Measurements from ENCODE around the gene RIMBP3C. TPM values are rescaled to one million over a fixed set of nuclear protein-coding genes. Genes with fewer than 3 reads are reported as not detected.
"Not testable (repeated sequence)": the region's sequence is repeated elsewhere in the genome, so short reads cannot be mapped to it uniquely, and the experiment has no call there.

Gene RIMBP3C, protein sequence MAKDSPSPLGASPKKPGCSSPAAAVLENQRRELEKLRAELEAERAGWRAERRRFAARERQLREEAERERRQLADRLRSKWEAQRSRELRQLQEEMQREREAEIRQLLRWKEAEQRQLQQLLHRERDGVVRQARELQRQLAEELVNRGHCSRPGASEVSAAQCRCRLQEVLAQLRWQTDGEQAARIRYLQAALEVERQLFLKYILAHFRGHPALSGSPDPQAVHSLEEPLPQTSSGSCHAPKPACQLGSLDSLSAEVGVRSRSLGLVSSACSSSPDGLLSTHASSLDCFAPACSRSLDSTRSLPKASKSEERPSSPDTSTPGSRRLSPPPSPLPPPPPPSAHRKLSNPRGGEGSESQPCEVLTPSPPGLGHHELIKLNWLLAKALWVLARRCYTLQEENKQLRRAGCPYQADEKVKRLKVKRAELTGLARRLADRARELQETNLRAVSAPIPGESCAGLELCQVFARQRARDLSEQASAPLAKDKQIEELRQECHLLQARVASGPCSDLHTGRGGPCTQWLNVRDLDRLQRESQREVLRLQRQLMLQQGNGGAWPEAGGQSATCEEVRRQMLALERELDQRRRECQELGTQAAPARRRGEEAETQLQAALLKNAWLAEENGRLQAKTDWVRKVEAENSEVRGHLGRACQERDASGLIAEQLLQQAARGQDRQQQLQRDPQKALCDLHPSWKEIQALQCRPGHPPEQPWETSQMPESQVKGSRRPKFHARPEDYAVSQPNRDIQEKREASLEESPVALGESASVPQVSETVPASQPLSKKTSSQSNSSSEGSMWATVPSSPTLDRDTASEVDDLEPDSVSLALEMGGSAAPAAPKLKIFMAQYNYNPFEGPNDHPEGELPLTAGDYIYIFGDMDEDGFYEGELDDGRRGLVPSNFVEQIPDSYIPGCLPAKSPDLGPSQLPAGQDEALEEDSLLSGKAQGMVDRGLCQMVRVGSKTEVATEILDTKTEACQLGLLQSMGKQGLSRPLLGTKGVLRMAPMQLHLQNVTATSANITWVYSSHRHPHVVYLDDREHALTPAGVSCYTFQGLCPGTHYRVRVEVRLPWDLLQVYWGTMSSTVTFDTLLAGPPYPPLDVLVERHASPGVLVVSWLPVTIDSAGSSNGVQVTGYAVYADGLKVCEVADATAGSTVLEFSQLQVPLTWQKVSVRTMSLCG (N-terminal part only)
- total RNA-seq: under 1 TPM in 1 of 4 donors, not detected in 3; 0.19 TPM

DNA sequence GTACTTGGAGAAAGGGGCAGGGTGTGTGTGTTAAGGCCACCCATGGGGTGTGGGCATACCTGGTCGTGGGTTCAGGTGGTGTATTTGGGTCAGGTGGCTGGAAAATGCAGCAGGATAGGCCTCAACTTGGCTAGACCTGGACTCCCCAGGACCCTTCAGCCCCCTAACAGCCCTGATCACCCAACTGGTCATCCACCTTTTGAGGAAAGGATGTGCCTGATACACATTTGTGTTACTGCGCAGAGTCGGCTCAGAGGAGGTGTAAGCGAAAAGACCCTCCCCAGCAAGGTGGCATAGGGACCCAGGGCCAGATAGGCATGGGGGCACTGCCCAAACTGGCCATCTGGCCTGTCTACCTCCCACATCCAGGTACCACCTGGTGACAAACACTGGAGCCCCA, at the start of gene RIMBP3C:
Gene RIMBP3C (minus strand): TSS at position 101 of the 400 bp plus-strand sequence. CDS start 485 bp downstream, outside the sequence.
- H3K9me3 ChIP-seq; H3K27me3 ChIP-seq; H3K4me1 ChIP-seq; H3K27ac ChIP-seq; DNase-seq (ENCODE audit: low spot score in 2 of 2); H3K36me3 ChIP-seq; H3K4me3 ChIP-seq: not testable (repeated sequence)
- no CpG with 5 or more reads among the region's 4 CpGs for whole genome bisulfite sequencing

DNA sequence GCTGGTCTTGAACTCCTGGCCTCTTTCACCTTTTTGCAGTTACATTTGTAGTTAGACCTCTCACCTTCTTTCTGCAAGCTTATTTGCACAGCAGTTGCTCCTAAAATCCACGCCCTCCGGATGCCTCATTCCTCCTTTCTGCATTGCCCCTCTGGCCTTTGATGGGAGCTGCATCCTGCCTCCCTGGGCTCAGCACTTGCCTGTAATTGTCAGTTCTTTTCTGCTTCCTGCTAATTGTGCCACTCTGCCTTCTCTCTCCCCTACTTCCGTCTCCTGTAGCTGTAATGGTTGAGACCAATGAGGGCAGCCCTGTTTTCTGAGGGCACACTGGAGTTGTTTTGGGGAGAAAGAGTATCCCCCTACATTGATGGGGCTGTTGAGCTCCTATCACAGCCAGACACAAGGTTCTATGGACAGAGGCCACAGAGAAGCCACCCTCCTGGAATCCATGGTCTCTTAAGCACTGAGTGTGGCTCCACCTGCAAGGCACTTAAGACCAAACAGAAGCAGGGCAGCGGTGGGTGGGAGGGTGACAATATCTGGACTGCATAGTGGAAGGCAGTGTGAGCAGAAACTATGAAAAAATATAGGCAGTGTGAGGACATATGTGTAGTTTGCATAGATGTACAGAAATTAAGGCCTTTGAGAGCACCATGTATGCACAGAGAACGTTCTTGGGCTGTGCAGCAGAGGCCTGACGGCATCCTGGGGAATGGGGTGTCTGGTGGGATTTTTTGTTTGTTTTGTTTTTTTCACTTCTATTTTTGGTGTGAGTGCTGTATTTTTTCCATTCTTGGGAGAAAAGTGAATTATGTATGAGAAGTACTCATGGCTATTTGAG, 48.0 kb upstream of the RIMBP3C start:
- no peak overlapping the region for H3K27ac ChIP-seq
- H3K36me3 ChIP-seq: peaks cover 28% of the 10 kb centered on the region
- WGBS: 87% methylated on average over 6 of the region's 6 CpGs
- H3K9me3 ChIP-seq: no peaks in the 10 kb centered on the region
- no peaks in the 10 kb centered on the region for H3K27me3 ChIP-seq
- H3K4me3 ChIP-seq: no peak overlapping the region
- no peaks in the 10 kb centered on the region for H3K4me1 ChIP-seq
- no peak for DNase-seq (ENCODE audit: low spot score in 2 of 2)
- TF ChIP-seq, protein P1, sequence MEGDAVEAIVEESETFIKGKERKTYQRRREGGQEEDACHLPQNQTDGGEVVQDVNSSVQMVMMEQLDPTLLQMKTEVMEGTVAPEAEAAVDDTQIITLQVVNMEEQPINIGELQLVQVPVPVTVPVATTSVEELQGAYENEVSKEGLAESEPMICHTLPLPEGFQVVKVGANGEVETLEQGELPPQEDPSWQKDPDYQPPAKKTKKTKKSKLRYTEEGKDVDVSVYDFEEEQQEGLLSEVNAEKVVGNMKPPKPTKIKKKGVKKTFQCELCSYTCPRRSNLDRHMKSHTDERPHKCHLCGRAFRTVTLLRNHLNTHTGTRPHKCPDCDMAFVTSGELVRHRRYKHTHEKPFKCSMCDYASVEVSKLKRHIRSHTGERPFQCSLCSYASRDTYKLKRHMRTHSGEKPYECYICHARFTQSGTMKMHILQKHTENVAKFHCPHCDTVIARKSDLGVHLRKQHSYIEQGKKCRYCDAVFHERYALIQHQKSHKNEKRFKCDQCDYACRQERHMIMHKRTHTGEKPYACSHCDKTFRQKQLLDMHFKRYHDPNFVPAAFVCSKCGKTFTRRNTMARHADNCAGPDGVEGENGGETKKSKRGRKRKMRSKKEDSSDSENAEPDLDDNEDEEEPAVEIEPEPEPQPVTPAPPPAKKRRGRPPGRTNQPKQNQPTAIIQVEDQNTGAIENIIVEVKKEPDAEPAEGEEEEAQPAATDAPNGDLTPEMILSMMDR (IDR thresholded peaks at IDR 0.05): no peak
- TF ChIP-seq POLR2A (IDR thresholded peaks at IDR 0.05): no peak
- TF ChIP-seq EP300 (IDR thresholded peaks at IDR 0.05): no peak
- TF ChIP-seq POLR2AphosphoS5 (IDR thresholded peaks at IDR 0.05): no peak

DNA sequence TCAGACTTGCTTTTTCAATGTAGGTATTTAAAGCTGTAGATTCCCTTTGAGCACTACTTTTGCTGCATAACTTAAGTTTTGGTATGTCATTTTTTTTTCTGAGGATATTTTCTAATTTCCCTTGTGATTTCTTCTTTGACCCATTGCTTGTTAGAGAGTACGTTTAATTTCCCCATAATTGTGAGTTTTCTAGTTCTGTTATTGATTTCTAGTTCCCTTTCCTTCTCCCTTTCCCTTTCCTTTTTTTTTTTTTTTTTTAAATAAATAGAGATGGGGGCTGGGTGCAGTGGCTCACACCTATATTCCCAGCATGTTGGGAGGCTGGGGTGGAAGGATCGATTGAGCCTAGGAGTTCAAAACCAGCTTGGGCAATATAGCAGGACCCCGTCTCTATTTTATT, 47.0 kb upstream of the RIMBP3C start:
- Histone ChIP-seq H3K9me3 (no peaks in the 10 kb centered on the region), H3K27ac (no peak overlapping the region), H3K4me1 (no peaks in the 10 kb centered on the region), H3K4me3 (no peak overlapping the region), H3K36me3 (peaks cover 38% of the 10 kb centered on the region), H3K27me3 (no peaks in the 10 kb centered on the region)
- TF ChIP-seq EP300 (IDR thresholded peaks at IDR 0.05) (no peak), POLR2AphosphoS5 (IDR thresholded peaks at IDR 0.05) (no peak), POLR2A (IDR thresholded peaks at IDR 0.05) (no peak)
- TF ChIP-seq, protein P1 (IDR thresholded peaks at IDR 0.05): no peak
- 89% methylated on average over 3 of the region's 3 CpGs for WGBS
- DNase-seq (ENCODE audit: low spot score in 2 of 2): no peak

DNA sequence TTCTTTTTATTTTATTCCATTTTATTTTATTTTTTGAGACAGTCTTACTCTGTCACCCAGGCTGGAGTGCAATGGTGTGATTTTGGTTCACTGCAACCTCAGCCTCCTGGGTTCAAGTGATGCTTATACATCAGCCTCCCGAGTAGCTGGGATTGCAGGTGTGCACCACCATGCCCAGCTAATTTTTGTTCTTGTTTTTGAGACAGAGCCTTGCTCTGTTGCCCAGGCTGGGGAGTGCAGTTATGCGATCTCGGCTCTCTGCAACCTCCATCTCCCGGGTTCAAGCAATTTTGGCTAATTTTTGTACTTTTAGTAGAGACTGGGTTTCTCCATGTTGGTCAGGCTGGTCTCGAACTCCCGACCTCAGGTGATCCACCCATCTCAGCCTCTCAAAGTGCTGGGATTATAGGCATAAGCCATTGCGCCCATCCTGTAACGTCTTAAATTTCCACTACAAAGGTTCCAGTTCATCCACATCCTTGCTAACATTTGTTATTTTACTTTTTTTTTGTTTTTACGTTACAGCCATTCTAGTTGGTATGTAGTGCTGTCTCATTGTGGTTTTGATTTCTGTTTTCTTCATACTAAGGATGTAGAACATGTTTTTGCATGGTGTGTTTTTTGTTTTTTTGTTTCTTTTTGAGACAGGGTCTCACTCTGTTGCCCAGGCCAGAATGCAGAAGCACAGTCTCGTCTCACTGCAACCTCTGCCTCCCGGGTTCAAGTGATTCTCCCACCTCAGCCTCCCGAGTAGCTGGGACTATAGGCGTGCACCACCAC, 45.3 kb upstream of the RIMBP3C start:
- H3K36me3 ChIP-seq: peaks cover 45% of the 10 kb centered on the region
- not testable (repeated sequence) for DNase-seq (ENCODE audit: low spot score in 2 of 2); H3K4me1 ChIP-seq

DNA sequence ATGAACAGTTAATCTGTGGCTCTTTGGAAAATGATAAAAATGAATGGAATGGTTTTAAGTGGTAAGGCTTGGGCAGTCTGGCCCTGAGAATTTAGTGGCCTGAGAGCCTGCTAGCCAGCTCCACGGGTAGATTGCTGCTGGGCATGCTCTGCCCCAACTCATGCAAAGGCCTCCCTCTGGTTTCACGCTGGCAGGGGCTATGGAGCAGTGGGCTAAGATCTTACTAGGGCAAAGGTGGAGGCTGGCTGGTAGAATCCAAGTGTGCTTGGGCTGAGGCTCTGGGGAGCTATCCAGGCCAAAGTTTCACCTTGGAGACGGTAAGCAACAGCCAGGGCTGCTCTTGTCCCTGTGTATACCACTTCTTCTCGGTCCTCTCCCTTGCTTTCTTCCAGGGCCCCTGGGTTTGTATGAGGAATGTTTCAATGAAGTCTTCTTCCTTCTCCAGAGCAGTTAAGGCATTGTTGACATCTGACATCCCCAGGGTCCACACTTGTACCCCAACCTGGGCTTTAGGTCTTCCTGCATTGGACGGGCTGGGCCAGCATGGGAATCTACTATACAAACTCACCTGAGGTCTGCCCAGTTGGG, 43.7 kb upstream of the RIMBP3C start:
- Histone ChIP-seq H3K27me3 (no peaks in the 10 kb centered on the region), H3K27ac (no peak overlapping the region), H3K9me3 (no peaks in the 10 kb centered on the region), H3K36me3 (peaks cover 45% of the 10 kb centered on the region), H3K4me1 (peaks cover 21% of the 10 kb centered on the region), H3K4me3 (no peak overlapping the region)
- no peak for DNase-seq (ENCODE audit: low spot score in 2 of 2)
- WGBS: 81% methylated on average over 4 of the region's 5 CpGs
- TF ChIP-seq POLR2AphosphoS5 (IDR thresholded peaks at IDR 0.05) (no peak), EP300 (IDR thresholded peaks at IDR 0.05) (no peak), POLR2A (IDR thresholded peaks at IDR 0.05) (no peak)
- TF ChIP-seq, protein P1 (IDR thresholded peaks at IDR 0.05): no peak

More for the DNA sequence above, 45.3 kb upstream of the RIMBP3C start:
- not testable (repeated sequence) for H3K27ac ChIP-seq, H3K9me3 ChIP-seq, H3K4me3 ChIP-seq, H3K27me3 ChIP-seq
- 97% methylated on average over 13 of the region's 13 CpGs for WGBS
